HTR-8/SVneo (cell line): Measurements from ENCODE around the gene NLRP3.
"Not testable (repeated sequence)": the region's sequence is repeated elsewhere in the genome, so short reads cannot be mapped to it uniquely, and the experiment has no call there.

Experiments
- DNase-seq: peaks from one replicate; pipeline ENCODE4 v3.0.0; 2011; ENCODE audit warnings: low spot score, mixed read lengths; ENCODE audit not compliant: insufficient read length
- FAIRE-seq: peaks from 2 replicates; lab custom pipeline; 2011; peaks lifted over from hg19 to GRCh38; lab: Jason Lieb, UNC

The NLRP3 gene

DNA sequence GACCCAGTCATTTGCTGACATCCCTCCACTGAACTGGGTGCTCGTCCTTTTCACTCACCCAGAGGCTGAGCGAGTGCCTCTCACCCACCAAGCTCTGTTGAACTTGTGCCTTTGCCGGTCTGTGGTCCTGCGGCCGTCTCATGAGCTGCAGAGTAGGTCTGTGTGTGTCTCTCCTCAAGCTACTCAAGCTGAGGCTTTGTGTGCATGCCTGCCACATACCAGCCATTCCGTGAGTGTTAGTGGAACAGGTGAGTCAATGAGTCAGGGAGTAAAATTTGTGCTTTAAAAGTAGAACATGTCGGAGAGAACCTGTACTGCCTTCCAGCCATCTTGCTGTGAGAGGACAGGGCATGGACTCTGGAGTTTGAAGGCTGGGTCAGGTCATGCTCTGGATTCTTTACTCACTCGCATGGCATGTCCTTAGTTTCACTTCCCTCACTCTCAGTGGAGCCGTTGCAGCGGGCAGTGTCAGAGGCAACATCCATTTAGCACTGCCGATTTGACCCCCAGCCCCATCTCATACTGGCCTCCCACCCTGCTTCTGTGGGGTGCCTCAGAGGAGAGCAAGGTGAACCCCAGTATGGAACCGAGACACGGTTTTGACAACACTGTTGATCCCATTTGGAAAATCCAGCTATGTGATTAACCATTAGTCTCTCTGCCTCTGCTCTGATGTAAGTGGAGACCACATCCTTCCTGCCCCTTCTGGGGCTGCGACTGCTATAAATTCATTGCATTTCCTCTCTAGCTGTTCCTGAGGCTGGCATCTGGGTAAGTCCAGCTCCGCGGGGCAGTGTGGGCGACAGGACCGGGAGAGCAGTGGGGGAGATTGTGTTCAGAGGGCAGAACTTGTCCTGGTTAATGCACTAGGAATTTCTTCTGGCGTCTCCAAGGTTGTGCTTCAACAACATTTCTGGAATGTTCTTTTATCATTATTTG lies at the start of gene NLRP3:
Gene NLRP3, plus strand, starts transcription at position 751 of the 939 bp plus-strand sequence. CDS start 2,628 bp downstream, outside the sequence.
- FAIRE-seq (peak; percentile 80), DNase-seq (peak; percentile 74)

DNA sequence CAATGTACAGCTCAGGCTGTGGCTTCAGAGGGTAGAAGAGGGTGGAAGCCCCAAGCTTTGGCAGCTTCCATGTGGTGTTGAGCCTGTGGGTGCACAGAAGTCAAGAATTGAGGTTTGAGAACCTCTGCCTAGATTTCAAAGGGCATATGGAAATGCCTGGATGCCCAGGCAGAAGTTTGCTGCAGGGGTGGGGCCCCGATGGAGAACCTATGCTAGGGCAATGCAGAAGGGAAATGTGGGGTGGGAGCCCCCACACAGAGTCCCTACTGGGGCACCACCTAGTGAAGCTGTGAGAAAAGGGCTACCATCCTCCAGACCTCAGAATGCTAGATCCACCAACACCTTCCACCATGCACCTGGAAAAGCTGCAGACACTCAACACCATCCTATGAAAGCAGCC lies 49.6 kb upstream of the NLRP3 start:
- not testable (repeated sequence) for FAIRE-seq, DNase-seq

DNA sequence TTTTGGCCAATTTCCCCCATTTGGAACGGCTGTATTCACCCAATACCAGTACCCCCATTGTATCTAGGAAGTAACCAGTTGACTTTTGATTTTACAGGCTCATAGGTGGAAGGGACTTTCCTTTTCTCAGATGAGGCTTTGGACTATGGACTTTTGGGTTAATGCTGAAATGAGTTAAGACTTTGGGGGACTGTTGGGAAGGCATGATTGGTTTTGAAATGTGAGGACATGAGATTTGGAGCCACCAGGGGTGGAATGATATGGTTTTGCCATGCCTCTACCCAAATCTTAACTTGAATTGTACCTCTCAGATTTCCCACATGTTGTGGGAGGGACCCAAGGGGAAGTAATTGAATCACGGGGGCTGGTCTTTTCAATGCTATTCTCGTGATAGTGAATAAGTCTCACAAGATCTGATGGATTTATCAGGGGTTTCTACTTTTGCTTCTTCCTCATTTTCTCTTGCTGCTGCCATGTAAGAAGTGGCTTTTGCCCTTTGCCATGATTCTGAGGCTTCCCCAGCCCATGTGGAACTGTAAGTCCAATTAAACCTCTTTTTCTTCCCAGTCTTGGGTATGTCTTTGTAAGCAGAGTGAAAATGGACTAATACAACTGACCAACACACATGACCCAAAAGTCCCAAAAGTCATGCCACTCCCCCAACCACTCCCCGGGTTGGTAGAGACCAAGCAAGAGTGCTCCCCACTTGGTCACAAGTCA lies 48.9 kb upstream of the NLRP3 start:
- DNase-seq (no peak), FAIRE-seq (no peak)

DNA sequence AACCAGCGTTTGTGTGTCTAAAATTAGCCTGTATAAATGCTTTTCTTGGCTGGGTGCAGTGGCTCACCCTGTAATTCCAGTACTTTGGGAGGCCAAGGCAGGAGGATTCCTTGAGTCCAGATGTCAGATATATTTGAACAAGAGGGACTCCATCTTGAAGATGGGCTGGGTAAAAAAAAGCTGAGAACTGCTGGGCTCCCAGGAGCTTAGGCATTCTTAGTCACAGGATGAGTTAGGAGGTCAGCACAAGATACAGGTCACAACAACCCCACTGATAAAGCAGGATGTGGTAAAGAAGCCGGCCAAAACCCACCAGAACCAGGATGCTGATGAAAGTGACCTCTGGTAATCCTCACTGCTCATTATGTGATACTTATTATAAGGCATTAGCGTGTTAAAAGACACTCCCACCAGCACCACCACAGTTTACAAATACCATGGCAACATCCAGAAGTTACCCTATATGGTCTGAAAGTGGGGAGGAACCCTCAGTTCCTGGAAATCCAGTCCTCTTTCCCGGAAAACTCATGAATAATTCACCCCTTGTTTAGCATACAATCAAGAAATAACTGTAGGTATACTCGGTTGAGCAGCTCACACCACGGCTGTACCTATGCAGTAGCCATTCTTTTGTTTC lies 48.1 kb upstream of the NLRP3 start:
- DNase-seq: no peak
- FAIRE-seq: no peak

DNA sequence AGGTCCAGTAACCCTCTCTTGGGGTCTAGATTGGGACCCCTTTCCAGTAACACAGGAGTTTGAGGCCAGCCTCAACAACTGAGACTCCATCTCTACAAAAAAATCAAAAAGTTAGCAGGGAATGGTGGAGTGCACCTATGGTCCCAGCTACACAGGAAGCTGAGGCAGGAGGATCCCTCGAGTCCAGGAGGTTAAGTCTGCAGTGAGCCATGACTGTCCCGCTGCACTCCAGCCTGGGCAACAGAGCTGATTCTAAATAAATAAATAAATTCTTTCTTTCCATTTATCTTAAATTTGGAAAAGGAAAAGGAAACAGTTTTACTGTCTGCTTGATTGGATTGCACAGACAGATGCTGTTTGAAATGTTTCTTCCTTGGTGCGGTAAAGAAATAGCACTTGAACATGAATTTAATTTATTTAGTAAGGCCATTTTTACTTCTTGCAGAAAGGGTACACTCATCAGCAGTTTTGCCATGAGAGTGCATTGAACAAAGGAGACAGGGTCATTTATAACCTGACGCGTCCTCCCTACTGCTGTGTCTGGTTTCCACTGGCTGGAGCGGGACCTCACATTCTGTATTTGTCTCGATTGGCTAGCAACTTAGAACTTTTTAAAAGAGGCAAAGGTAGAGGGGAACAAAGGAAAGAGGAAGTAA lies 47.4 kb upstream of the NLRP3 start:
- FAIRE-seq (no peak), DNase-seq (no peak)

DNA sequence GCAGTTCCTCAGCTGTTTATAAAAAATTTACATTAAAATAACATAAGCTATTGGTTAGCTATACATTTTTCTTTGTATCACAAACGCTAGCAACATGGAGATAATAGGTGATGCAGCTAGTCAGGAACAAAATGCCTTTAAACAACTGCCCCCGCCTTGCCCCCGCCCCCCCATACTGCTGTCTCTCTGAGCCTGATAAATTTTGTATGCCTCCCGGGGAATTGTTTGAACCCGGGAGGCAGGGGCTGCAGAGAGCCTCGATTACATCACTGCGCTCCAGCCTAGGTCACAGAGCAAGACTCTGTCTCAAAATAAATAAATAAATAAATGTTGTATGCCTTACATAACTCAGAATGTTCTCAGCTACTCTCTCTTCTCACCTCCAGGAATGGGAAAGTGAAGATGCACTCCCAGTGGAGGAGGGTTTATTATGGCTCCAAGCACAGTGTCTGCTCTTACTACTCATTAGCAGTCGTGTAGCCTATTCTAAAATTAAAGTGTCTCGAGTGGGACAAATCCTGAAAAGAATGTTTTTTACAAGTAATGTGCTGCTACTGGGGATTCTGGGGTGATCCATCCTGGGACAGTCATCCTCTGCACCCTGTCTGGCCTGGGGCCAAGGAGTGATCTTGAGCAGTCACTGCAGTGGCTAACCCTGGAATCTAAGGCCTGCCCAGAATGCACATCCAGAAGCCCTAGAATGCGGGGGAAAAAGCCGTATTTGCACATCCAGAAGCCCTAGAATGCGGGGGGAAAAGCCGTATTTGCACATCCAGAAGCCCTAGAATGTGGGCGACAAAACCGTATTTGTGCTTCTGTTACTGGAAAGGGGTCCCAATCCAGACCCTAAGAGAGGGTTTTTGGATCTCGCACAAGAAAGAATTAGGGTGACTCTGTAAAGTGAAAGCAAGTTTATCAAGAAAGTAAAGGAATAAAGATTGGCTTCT lies 44.9 kb upstream of the NLRP3 start:
- FAIRE-seq: no peak
- no peak for DNase-seq

DNA sequence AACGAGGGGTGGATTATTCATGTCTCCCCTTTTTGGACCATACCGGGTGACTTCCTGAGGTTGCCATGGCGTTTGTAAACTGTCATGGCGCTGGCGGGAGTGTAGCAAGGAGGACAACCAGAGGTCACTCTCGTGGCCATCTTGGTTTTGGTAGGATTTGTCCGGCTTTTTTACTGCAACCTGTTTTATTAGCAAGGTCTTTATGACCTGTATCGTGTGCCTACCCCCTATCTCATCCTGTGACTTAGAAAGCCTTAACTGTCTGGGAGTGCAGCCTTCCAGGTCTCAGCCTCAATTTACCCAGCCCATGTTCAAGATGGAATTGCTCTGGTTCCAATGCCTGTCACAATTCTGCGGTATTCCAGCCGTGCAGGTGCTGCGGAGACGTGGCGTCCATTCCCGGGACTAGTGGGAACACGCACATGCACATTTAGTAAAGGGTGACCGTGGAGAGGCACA lies 44.1 kb upstream of the NLRP3 start:
- FAIRE-seq (no peak), DNase-seq (no peak)

DNA sequence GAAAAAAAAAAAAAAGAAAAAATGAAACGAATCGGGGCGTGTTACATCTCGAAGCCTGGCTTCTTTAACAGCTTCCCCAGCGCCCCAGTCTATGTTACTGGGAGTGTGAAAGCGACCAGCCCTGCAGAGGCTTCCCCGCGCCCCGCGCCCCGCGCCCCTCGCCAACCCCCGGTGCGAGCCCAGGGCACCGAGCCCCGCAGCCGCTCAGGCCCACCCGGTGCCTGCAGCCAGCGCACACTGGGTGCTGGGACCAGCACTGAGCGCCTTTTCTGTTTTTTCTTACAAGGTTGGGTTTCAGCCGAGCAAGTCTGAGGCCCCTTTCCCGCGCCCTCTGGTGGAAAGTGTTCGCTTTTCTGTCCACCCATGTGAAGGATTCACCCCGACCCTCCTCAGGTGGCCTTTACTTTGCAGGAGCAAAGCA lies 42.2 kb upstream of the NLRP3 start:
- FAIRE-seq (no peak), DNase-seq (no peak)

DNA sequence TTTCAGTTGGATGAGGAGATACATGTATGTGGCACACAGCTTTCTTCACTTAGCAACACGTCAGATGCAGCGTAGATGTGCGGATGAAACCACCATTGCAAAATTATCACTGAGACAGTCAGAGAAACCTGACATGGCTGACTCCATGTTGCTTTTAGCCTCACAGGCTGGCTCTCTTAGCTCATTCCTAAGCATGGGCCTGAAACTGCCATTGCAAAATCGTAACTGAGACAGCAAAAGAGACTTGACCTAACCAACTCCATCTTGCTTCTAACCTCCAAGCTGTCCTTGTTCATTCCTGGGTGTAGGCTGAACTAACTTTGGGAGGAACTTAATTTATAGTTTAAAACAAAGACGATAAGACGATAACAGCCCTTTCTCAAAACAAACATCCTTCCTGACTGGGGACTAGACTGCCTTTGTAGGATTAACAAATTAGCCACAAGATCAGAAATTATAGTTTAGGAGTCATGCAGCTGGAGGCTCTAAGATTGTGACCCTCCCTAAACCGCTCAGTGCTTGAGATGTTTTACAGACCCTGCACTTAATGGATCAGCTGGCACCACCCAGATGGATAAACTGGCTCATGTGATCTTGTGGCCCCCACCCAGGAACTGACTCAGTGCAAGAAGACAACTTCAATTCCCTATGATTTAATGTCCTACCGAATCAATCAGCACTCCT lies 41.2 kb upstream of the NLRP3 start:
- not testable (repeated sequence) for DNase-seq, FAIRE-seq

DNA sequence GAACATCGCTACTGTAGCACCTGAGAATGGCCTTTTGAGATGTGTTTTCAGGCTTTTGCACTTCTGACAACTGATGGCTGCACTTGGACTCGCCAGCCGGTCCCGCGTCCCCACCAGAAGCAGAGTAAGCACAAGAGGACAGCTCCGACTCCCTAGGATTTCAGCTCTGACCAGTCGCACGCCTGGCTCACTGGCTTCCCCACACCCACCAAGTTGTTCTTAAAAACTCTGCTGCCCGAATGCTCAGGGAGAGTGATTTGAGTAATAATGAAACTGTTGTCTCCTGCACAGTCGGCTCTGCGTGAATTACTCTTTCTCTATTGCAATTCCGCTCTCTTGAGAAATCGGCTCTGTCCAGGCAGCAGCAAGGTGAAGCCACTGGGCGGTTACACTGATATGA lies 40.2 kb upstream of the NLRP3 start:
- FAIRE-seq (no peak), DNase-seq (no peak)

DNA sequence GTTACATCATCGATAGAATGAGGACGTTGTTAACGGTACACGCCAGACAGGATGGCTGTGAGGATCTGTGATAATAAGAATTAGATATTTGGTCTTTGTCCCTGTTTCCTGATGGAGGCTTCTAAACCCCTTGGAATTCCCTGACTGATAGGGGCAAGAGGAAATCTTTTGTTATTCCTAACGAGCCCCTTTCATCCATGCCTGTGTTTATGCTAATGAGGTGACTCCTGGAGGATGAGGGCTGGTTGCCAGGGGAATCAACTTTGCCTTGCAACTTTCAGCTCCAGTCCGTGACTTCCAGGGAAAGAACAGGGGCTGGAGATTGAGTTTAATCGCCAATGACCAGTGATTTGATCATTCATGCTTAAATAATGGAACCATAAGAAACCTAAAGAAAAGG lies 39.3 kb upstream of the NLRP3 start:
- DNase-seq (no peak), FAIRE-seq (no peak)

DNA sequence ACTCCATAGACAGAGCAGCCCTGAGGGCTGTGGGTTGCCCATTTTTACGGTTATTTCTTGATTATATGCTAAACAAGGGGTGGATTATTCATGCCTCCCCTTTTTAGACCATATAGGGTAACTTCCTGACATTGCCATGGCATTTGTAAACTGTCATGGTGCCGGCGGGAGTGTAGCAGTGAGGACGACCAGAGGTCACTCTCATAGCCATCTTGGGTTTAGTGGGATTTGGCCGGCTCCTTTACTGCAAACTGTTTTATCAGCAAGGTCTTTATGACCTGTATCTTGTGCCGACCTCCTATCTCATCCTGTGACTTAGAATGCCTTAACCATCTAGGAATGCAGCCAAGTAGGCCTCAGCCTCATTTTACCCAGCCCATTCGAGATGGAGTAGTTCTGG lies 38.3 kb upstream of the NLRP3 start:
- not testable (repeated sequence) for FAIRE-seq, DNase-seq

DNA sequence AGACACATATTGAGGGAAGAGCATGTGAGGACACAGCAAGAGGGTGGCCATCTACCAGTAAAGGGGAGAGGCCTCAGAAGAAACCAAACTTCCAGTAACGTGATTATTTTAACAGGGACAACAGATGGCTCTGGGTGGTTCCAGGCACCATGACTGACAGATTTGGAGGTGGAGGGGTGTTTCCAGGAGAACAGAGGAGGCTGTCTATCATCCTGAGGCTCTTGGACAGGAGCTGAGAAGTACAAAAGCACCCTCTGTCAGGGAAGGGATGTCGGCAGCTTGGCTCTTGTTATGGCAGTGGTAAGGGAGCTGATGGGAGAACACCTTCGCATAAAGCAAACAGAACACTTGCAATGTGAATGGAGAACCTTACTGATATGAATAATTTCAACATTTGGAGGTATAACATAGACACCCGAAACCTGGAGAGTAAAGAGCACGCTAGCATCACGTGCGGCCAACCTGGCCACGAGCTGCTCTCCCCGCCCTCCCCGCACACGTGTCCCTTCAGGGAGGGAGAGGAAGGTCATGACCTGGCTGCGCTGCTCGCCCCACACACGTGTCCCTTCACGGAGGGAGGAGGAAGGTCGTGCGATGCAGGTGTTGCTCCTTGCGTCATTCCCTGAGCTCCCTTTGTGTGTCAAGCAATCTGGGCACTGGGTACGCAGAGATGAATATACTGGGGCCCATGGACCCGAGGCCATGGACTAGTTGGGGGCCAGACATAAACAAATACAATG lies 37.5 kb upstream of the NLRP3 start:
- DNase-seq (no peak), FAIRE-seq (no peak)

DNA sequence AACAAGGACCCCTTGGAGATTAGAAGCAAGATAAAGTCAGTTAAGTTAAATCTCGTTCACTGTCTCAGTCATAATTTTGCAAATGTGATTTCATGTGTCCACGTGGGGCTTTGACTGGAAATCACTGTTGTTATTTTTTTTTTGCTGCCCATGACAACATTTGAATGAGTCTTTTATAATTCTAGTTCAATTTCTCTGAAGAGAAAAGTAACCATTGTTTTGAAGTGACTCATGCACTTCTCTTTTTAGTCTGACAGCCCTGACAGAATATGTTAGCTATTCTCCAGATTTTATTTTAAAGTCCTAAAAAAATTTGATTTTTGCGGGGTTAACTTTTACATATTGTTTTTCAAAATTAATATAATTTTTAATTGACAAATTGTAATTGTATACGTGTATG lies 30.7 kb upstream of the NLRP3 start:
- no peak for FAIRE-seq
- DNase-seq: no peak

DNA sequence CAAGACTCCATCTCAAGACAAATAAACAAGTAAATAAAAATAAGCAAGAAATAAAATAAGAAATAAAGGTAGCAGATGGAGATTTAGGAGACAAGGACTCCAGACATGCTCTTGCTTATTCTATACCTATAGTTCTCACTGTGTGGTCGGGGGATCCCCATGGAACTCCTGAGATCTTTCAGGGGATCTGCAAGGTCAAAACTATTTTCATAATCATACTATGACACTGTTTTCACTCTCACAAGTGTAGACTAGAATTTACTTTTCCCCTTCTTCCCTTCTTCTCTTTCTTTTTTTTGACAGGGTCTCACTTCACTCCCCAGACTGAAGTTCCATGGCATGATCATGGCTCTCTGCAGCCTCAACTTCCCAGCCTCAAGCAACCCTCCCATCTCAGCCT lies 29.8 kb upstream of the NLRP3 start:
- no peak for FAIRE-seq
- DNase-seq: no peak

DNA sequence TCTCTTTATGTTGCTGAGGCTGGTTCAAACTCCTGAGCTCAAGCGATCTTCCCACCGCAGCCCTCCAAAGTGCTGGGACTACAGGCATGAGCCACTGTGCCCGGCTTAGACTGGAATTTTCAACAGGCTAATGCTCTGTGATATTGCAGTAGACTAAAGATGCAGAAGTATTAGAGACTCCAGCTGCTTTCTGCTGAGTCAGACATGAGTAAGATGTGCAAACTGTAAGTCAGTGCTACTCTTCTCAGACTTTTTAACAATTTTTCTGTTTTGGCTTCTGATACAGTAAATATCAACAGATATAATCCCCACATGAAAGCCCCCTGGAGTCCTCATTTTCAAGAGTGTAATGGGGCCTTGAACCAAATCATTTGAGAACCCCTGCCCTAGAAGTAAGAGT lies 29.3 kb upstream of the NLRP3 start:
- DNase-seq: no peak
- FAIRE-seq: no peak

DNA sequence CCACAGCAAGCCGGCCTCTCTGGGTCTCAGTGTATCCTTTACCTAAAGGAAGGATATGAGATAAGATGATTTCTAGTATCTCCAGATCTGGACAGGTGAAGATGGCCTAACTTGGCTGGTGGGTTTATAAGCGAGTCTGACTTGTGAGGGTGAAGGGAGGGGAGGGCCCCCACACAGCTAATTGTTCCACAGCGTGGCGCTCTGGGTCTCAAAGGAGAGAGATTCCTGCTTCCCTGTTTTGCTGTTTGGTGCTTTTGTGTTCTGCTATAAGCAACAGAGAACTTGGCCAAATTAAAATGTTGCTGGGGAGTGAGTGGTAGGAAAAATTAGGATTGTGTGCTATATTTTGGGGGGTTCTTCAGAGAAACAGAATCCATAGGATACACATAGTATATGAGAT lies 28.9 kb upstream of the NLRP3 start:
- DNase-seq (no peak), FAIRE-seq (no peak)

DNA sequence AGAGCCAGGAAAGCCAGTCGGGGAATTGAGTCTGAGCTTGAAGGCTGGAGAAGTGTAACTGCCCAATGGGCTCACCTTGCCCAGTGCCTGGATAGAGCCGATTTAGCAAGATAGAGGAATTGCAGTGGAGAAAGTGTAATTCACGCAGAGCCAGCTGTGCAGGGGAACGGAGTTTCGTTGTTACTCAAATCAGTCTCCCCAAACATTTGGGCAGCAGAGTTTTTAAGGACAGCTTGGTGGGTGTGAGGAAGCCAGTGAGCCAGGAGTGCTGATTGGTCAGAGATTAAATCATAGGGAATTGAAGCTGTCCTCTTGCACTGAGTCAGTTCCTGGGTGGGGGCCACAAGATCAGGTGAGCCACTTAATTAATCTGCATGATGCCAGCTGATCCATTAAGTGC lies 28.4 kb upstream of the NLRP3 start:
- FAIRE-seq (no peak), DNase-seq (no peak)
